ENCODE data around the gene FMO1. TPM values are rescaled to one million over a fixed set of nuclear protein-coding genes. Genes with fewer than 3 reads are reported as not detected.

The FMO1 gene
- total RNA-seq, 2 donors from 2014 or later = 0.28 TPM; not detected in 1

GRCh38 chr1:171329251-171329650, 81.0 kb downstream of the FMO1 start:
- Histone ChIP-seq H3K36me3 (no peaks in the 10 kb centered on the region), H3K27ac (no peak overlapping the region), H3K9me3 (no peaks in the 10 kb centered on the region), H3K4me3 (no peak overlapping the region), H3K27me3 (replicated peaks; ENCODE audit: insufficient read depth) (no peaks in the 10 kb centered on the region), H3K4me1 (replicated peaks) (no peaks in the 10 kb centered on the region)
- 92% methylated on average over 7 of the region's 7 CpGs for WGBS
- intact Hi-C loops (cut with DNase I) = no loop called here
- TF ChIP-seq POLR2AphosphoS5 (IDR thresholded peaks at IDR 0.05) (no peak), POLR2A (IDR thresholded peaks at IDR 0.05) (no peak), CTCF (IDR thresholded peaks at IDR 0.05) (no peak)
- no peak for DNase-seq (ENCODE audit: low spot score)

DNA sequence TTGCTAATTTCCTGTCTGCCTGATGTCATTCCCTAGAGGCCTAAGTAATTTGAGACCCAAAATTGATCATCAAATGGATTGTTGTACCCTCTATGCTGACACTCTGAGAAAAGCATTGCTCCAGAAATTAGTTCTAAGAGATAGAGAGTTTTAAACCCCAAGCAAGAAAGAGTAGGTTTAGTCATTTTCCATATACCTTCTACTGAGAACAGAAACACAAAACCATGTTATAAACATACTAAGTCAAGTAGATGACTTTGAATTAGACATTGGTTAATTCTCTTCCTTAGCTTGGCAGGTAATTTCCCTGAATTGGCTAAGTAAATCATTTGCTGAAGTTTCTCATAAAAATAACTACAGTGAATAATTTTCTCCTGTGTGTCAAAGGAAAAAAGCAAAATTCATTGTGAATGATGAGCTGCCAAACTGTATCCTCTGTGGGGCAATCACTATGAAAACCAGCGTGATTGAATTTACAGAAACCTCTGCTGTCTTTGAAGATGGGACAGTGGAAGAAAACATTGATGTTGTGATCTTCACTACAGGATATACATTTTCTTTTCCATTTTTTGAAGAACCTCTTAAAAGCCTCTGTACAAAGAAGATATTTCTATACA, 85.8 kb downstream of the FMO1 start:
- H3K4me3 ChIP-seq = no peak overlapping the region
- no peak overlapping the region for H3K27ac ChIP-seq
- DNase-seq (ENCODE audit: low spot score) = no peak
- H3K9me3 ChIP-seq = no peaks in the 10 kb centered on the region
- TF ChIP-seq CTCF (IDR thresholded peaks at IDR 0.05) (no peak), POLR2A (IDR thresholded peaks at IDR 0.05) (no peak), POLR2AphosphoS5 (IDR thresholded peaks at IDR 0.05) (no peak)
- H3K4me1 ChIP-seq (replicated peaks) = no peaks in the 10 kb centered on the region
- no peaks in the 10 kb centered on the region for H3K36me3 ChIP-seq
- intact Hi-C loops (cut with DNase I) = no loop called here
- no peaks in the 10 kb centered on the region for H3K27me3 ChIP-seq (replicated peaks; ENCODE audit: insufficient read depth)
- 88% methylated on average over 1 of the region's 1 CpG for WGBS

Small RNA genes lying within 50 kb of the gene (small RNA-seq; reads per million reads assigned to genes)
- gene RF00019 = 0 reads per million in 2 donors

Other genes starting within 250 kb of the FMO1 start
- gene FMO3, start 157.6 kb upstream of the FMO1 start, total RNA-seq = 1 to 10 TPM in 1 of 2 donors, under 1 TPM in 1; 0.23 to 2.4 TPM
- gene FMO2, start 63.2 kb upstream of the FMO1 start, total RNA-seq = 10 to 100 TPM in 1 of 2 donors, 1 to 10 TPM in 1; 6.5 to 10.6 TPM
- 1 to 10 TPM; 6.7 to 7.1 TPM for gene FMO4, start 65.7 kb downstream of the FMO1 start, total RNA-seq
- gene PRRC2C, start 237.0 kb downstream of the FMO1 start, total RNA-seq = 100 to 1,000 TPM in 1 of 2 donors, 10 to 100 TPM in 1; 70.1 to 115 TPM

Data from prostate gland (tissue), 2 donors.